Smooth muscle cell (in vitro differentiated cells): ENCODE measurements around the gene RAB29. TPM values are rescaled to one million over a fixed set of nuclear protein-coding genes. Genes with fewer than 3 reads are reported as not detected.

Experiments used
- DNase-seq: peaks from one replicate; lab custom pipeline; 2025; ENCODE audit not compliant: unreplicated experiment; lab: John Stamatoyannopoulos, UW
- H2AFZ ChIP-seq: fragments of 200-600 bp; sonication (generic); 2 replicates; pipeline ENCODE4 v1.6.0; 2016; ENCODE audit warnings: antibody characterized with exemption, low read depth, mild to moderate bottlenecking
- H3F3A ChIP-seq: fragments of 200-600 bp; sonication (generic); 2 replicates; pipeline ENCODE4 v1.6.0; 2017; ENCODE audit warnings: antibody characterized with exemption, low read depth
- H3K27ac ChIP-seq: fragments of 200-600 bp; sonication (generic); 2 replicates; pipeline ENCODE4 v1.5.1; 2016; ENCODE audit warnings: low read depth, mild to moderate bottlenecking
- H3K27me3 ChIP-seq: fragments of 200-600 bp; sonication (generic); 2 replicates; pipeline ENCODE4 v1.6.1; 2016; ENCODE audit warnings: low read depth, mild to moderate bottlenecking
- H3K36me3 ChIP-seq: fragments of 200-600 bp; sonication (generic); 2 replicates; pipeline ENCODE4 v1.5.1; 2016; ENCODE audit warnings: low read depth
- H3K4me1 ChIP-seq: fragments of 200-600 bp; sonication (generic); 2 replicates; pipeline ENCODE4 v1.5.1; 2016; ENCODE audit warnings: low read depth
- H3K4me2 ChIP-seq: fragments of 200-600 bp; sonication (generic); 2 replicates; pipeline ENCODE4 v1.6.0; 2016; ENCODE audit warnings: mild to moderate bottlenecking
- H3K4me3 ChIP-seq: fragments of 200-600 bp; sonication (generic); 2 replicates; pipeline ENCODE4 v1.5.1; 2016; ENCODE audit warnings: mild to moderate bottlenecking
- H3K79me2 ChIP-seq: fragments of 200-600 bp; sonication (generic); 2 replicates; pipeline ENCODE4 v1.6.0; 2016; ENCODE audit warnings: low read depth, mild to moderate bottlenecking
- H3K9ac ChIP-seq: fragments of 200-600 bp; sonication (generic); 2 replicates; pipeline ENCODE4 v1.6.0; 2016; ENCODE audit warnings: low read depth
- H3K9me3 ChIP-seq: fragments of 200-600 bp; sonication (generic); replicated peaks from 2 replicates; pipeline ENCODE4 v1.5.1; 2016; ENCODE audit warnings: low read depth
- H4K20me1 ChIP-seq: fragments of 200-600 bp; sonication (generic); 2 replicates; pipeline ENCODE4 v1.6.0; 2016; ENCODE audit warnings: low read depth
- WGBS: methylation state at CpG from one replicate; pipeline ENCODE4 v1.1.7; 2016; ENCODE audit warnings: low lambda C conversion rate; 5-methylcytosine and 5-hydroxymethylcytosine counted together
- polyA plus RNA-seq: library from polyadenylated mRNA; unstranded; fragments of >200 nt; fragmentation: Nextera tagmentation; extraction: Ambion mirVana; gene quantifications from 2 replicates; pipeline ENCODE4 v1.2.1, GENCODE V29; 2016
- total RNA-seq: library from RNA; depleted of rRNA; stranded (reverse); fragments of >200 nt; gene quantifications from 2 replicates; pipeline ENCODE4 v1.2.3, GENCODE V29; 2014
- TF ChIP-seq, protein P1 (sequence below): fragments of 200-600 bp; sonication (generic); IDR thresholded peaks from 2 replicates; pipeline ENCODE4 v1.5.1; 2017; ENCODE audit warnings: borderline replicate concordance, mild to moderate bottlenecking, antibody characterized with exemption; ENCODE audit not compliant: insufficient read depth, poor library complexity, severe bottlenecking

The RAB29 gene
- total and polyA plus RNA-seq, 2 experiments from 2014 or later, result 4.1 TPM

DNA sequence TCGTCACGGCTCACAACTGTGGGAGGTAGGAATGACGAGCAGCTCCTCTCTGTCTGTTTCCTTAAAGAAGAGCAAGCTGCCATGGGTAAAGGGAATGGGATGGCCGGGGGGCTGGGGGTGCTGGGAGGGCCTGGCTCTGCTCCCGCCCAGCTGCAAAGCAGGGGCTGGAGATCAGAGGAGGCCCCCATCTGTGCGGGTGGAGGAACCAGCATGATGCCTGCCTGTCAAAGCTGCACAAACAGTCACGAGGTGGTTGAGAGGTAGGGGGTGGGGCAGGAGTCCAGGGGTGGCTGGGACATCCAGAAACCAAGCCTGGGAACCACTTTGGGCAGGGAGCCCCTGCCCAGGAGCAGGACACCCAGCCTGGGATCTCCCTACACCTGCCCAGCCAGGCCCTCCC is 25.1 kb upstream of the RAB29 start:
- Histone ChIP-seq H3K79me2 (peaks cover under 1% of the 10 kb centered on the region), H3K4me1 (no peaks in the 10 kb centered on the region), H4K20me1 (peaks cover 44% of the 10 kb centered on the region), H3K4me3 (no peak overlapping the region), H3K27me3 (no peaks in the 10 kb centered on the region), H3K4me2 (no peak overlapping the region), H3K36me3 (no peaks in the 10 kb centered on the region), H3K9me3 (no peaks in the 10 kb centered on the region), H2AFZ (no peak overlapping the region), H3K27ac (no peak overlapping the region), H3K9ac (no peak overlapping the region), H3F3A (no peaks in the 10 kb centered on the region)
- DNase-seq, result no peak
- 93% methylated on average over 7 of the region's 7 CpGs for WGBS
- TF ChIP-seq, protein P1, sequence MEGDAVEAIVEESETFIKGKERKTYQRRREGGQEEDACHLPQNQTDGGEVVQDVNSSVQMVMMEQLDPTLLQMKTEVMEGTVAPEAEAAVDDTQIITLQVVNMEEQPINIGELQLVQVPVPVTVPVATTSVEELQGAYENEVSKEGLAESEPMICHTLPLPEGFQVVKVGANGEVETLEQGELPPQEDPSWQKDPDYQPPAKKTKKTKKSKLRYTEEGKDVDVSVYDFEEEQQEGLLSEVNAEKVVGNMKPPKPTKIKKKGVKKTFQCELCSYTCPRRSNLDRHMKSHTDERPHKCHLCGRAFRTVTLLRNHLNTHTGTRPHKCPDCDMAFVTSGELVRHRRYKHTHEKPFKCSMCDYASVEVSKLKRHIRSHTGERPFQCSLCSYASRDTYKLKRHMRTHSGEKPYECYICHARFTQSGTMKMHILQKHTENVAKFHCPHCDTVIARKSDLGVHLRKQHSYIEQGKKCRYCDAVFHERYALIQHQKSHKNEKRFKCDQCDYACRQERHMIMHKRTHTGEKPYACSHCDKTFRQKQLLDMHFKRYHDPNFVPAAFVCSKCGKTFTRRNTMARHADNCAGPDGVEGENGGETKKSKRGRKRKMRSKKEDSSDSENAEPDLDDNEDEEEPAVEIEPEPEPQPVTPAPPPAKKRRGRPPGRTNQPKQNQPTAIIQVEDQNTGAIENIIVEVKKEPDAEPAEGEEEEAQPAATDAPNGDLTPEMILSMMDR, result no peak

DNA sequence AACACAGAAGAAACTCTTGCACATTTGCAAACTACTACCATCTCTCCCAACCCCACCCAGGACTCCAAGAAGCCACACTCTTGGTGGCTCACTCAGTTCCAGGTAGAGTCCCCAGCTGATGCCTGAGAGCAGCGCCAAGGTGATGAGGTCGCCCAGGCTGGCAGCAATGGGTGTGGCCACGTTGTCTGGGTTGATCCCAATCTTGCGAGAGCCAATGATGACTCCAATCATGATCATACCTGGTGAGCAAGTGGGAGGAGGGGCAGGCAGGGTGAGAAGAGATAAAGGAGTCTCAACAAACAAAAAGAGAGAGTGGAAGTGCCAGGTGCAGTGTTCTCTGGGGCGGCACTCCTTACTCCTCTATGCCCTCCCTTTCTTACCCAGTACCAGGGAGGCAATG is 23.3 kb upstream of the RAB29 start:
- Histone ChIP-seq H3K27ac (no peak overlapping the region), H4K20me1 (peaks cover 26% of the 10 kb centered on the region), H3K27me3 (no peaks in the 10 kb centered on the region), H3K4me1 (no peaks in the 10 kb centered on the region), H3K4me3 (no peak overlapping the region), H3K9me3 (no peaks in the 10 kb centered on the region), H3K4me2 (no peak overlapping the region), H3K79me2 (no peaks in the 10 kb centered on the region), H2AFZ (no peak overlapping the region), H3K36me3 (no peaks in the 10 kb centered on the region), H3F3A (no peaks in the 10 kb centered on the region), H3K9ac (no peak overlapping the region)
- DNase-seq, result no peak
- TF ChIP-seq, protein P1, result no peak
- WGBS, result 84% methylated on average over 5 of the region's 5 CpGs

DNA sequence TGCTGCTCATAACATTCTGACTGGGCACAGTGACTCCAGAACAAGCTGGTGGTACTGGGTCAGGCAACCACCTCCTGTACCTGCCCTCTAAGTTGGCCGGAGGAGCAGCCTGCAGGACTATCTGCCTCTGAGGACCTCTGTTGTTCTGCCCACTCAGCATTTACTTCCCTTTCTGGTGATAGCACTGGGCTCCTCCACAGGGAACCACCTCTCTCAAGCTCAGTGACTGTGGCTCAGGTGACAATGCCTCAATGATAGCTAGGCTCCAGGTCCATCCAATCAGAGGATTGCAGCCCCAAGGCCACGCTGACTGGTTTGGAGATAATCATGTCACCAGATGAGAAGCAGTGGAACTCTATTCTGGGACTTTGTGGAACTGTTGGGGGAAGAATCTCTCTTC is 21.9 kb upstream of the RAB29 start:
- H3K27me3 ChIP-seq, result no peaks in the 10 kb centered on the region
- H3K27ac ChIP-seq, result no peak overlapping the region
- H3K4me2 ChIP-seq, result no peak overlapping the region
- H3K79me2 ChIP-seq, result no peaks in the 10 kb centered on the region
- H4K20me1 ChIP-seq, result peaks cover 15% of the 10 kb centered on the region
- TF ChIP-seq, protein P1, result no peak
- WGBS, result 95% methylated on average over 2 of the region's 2 CpGs
- H3F3A ChIP-seq, result no peaks in the 10 kb centered on the region
- H3K4me1 ChIP-seq, result no peaks in the 10 kb centered on the region
- H3K9ac ChIP-seq, result no peak overlapping the region
- H2AFZ ChIP-seq, result no peak overlapping the region
- H3K36me3 ChIP-seq, result no peaks in the 10 kb centered on the region
- no peak overlapping the region for H3K4me3 ChIP-seq
- H3K9me3 ChIP-seq, result no peaks in the 10 kb centered on the region
- DNase-seq, result no peak

DNA sequence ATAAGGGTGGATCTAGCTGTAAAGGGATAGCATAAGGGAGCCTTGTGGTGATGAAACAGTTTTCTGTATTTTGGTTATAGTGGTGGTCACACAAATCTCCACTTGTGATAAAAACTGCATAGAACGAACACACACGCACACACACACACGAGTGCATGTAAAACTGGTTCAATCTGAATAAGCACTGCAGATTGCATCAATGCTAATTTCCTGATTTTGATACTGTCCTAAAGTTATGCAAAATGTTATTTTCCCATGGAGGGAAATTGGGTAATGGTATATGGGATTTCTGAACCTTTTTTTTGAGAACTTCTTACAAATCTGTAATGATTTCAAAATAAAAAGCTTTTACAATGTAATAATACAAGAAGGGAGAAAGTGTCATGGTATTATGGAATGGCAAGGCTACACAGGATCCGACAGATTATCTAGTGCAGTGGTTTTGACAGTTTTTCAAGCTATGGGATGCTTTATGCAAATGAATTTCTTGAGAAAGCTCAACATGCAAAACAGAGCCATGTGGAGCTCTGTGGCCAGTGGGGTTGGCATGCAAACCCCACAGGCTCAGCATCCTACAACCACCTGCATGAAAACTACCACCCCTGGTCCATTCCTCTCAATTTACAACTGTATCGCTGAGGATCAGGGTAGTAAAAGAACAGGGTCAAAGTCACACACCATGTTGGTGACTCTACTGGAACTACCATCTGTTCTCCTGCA is 18.9 kb upstream of the RAB29 start:
- WGBS, result 76% methylated on average over 5 of the region's 5 CpGs
- no peak overlapping the region for H3K9ac ChIP-seq
- TF ChIP-seq, protein P1, result no peak

More for the DNA sequence above, 18.9 kb upstream of the RAB29 start:
- Histone ChIP-seq H3K36me3 (no peaks in the 10 kb centered on the region), H4K20me1 (no peaks in the 10 kb centered on the region), H3K4me3 (no peak overlapping the region), H3K4me1 (no peaks in the 10 kb centered on the region), H3K9me3 (no peaks in the 10 kb centered on the region), H2AFZ (no peak overlapping the region), H3K27ac (no peak overlapping the region), H3K27me3 (no peaks in the 10 kb centered on the region), H3K4me2 (no peak overlapping the region), H3F3A (no peaks in the 10 kb centered on the region), H3K79me2 (no peaks in the 10 kb centered on the region)
- no peak for DNase-seq
